Measurements from ENCODE around the gene AGR3. TPM values are rescaled to one million over a fixed set of nuclear protein-coding genes. Genes with fewer than 3 reads are reported as not detected.

AGR3 gene
- not detected for total RNA-seq

DNA sequence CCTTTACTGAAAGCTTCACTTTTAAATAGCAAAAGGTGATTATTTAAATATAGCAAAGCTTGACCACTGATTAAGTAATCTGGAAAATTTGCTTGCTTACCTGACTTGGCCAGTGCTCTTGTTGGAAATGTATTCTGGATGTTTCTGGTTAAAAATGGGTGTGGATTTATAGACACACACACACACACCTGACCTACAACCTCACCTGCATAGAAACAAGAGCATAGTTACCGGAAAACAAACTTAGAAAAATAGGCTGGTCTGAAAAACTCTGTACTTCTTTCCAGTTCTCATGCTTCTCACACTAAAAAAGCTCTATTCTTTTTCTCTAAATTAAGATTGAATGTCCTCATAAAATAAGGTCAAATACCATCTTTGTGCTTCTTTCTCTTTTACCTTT lies at the start of gene AGR3:
AGR3 (minus strand) TSS at position 140 of the 400 bp plus-strand sequence. CDS start 3,365 bp downstream, outside the sequence.
- H3K27me3 Mint-ChIP-seq: peaks cover 4% of the 10 kb centered on the region
- H3K36me3 Mint-ChIP-seq: no peaks in the 10 kb centered on the region
- H3K4me1 Mint-ChIP-seq: no peaks in the 10 kb centered on the region
- POLR2A ChIA-PET: no interaction called here
- no peaks in the 10 kb centered on the region for H3K9me3 Mint-ChIP-seq
- H3K27ac Mint-ChIP-seq: no peak within 1 kb of the TSS
- DNase-seq (no peak), ATAC-seq (ENCODE audit: low read depth) (no peak)
- no peak within 1 kb of the TSS for H3K4me3 Mint-ChIP-seq

DNA sequence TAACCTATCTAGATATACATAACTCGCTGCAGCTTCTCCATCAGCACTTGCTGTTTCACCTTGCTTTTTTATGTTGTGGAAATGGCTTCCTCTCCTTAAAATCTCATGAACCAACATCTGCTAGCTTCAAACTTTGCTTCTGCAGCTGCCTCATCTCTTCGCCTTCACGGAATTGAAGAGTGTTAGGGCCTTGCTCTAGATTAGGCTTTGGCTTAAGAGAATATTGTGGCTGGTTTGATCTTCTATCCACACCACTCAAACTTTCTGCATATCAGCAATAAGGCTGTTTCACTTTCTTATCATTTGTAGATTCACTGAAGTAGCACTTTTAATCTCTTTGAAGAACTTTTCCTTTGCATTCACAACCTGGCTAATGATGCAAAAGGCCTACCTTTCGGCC lies 49.2 kb upstream of the AGR3 start:
- ATAC-seq (ENCODE audit: low read depth): no peak
- POLR2A ChIA-PET: no interaction called here
- Mint-ChIP-seq H3K27ac (peak overlapping the region; percentile 67), H3K4me1 (peaks cover 51% of the 10 kb centered on the region), H3K27me3 (no peaks in the 10 kb centered on the region), H3K9me3 (peaks cover 2% of the 10 kb centered on the region), H3K4me3 (peak overlapping the region; percentile 19), H3K36me3 (peaks cover 12% of the 10 kb centered on the region)
- no peak for DNase-seq

DNA sequence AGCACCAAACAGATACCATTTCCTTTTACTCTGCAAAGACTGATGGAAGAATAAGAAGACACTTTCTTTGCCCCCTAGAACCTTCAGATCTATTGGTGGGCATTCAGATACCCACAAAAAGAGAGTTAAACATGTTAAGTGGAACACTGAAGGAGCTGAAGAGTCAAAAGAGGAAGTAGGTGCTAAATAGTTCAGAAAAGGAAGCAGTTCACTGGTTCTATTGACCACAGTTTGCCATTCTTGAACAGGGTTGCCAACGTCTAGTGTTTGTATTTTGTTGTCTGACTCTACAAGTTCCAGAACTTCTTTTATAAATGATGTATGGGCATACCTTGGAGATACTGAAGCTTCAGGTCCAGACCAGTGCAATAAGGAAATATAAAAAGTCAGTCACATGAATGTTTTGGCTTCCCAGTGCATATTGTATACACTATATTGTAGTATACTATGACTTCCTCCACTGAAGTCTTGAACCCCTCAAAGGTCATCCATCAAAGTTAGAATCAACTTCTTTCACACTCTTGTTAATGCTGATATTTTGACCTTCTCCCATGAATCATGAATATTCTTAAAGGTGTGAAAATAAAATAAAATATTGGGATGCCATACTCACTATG lies 47.5 kb upstream of the AGR3 start:
- H3K27ac Mint-ChIP-seq: no peak overlapping the region

DNA sequence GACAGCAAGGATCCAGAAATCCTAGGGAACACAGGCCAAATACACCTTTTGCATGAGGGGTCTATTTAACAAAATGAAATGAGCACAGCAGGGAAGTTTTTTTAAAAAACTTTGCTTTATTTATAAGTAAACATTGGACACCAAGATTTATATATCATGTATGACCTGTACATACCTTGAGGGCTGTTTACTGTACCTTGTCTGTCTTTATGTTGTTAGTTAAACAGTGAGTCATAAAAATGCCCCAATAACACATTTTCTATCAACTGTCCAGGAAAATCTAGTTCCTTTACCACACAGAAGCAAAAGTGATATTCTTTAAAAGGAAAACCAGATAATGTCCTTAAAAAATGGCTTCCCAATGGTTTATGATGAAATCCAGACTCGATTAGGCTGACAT lies 45.1 kb upstream of the AGR3 start:
- no peak overlapping the region for H3K4me3 Mint-ChIP-seq
- no peaks in the 10 kb centered on the region for H3K27me3 Mint-ChIP-seq
- peaks cover 2% of the 10 kb centered on the region for H3K9me3 Mint-ChIP-seq
- DNase-seq (no peak), ATAC-seq (ENCODE audit: low read depth) (no peak)
- POLR2A ChIA-PET: no interaction called here
- no peak overlapping the region for H3K27ac Mint-ChIP-seq
- peaks cover 11% of the 10 kb centered on the region for H3K36me3 Mint-ChIP-seq
- H3K4me1 Mint-ChIP-seq: peaks cover 44% of the 10 kb centered on the region

More for the DNA sequence above, 47.5 kb upstream of the AGR3 start:
- H3K9me3 Mint-ChIP-seq: peaks cover 2% of the 10 kb centered on the region
- peaks cover 12% of the 10 kb centered on the region for H3K36me3 Mint-ChIP-seq
- H3K4me3 Mint-ChIP-seq: no peak overlapping the region
- POLR2A ChIA-PET: interaction anchor here (2.0 kb wide), 1 partner anchor 369 kb away, joined by 6 read pairs; the partner anchor contains the start of gene AHR
- no peak for ATAC-seq (ENCODE audit: low read depth)
- peaks cover 53% of the 10 kb centered on the region for H3K4me1 Mint-ChIP-seq
- DNase-seq: no peak
- no peaks in the 10 kb centered on the region for H3K27me3 Mint-ChIP-seq

DNA sequence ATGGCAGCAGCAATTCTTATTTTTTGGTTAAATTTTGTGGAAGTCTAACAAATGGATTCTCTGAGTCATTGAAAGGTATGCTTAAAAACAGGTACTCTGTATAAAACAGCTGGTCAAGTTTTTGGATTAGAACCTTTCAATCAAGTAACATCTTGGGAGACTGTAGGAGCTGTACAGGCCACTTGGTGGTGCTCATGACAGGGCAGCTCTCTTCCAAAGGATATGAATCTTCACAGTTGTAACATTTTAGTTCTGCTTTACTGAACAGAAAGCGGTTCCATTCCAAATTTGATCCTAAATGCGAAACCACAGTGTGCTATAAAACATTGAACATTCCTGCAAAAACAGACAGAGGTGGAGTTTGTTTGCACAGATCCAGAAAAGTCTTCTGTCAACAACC lies 44.5 kb upstream of the AGR3 start:
- POLR2A ChIA-PET: no interaction called here
- peaks cover 9% of the 10 kb centered on the region for H3K36me3 Mint-ChIP-seq
- peaks cover 2% of the 10 kb centered on the region for H3K9me3 Mint-ChIP-seq

DNA sequence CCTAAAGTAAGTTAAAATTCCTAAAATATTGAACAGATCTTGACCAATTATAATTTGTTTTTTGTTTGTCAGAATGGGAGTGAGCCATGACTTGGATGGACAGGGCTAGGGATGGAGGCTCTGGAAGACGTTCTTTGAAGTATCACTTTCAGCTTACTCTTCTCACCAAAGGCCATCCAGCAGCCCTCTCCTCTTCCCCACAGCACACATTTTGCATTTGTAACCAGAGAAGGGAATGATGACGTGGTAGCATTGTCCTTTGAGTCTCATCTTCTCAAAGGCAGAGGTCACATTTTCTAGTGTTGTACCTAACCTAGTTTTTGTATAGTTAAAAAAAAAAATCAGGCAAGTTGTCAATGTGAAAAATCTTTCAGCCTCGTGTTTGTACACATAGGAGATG lies 43.8 kb upstream of the AGR3 start:
- POLR2A ChIA-PET: no interaction called here
- no peak for ATAC-seq (ENCODE audit: low read depth)

More for the DNA sequence above, 44.5 kb upstream of the AGR3 start:
- no peak for DNase-seq
- Mint-ChIP-seq H3K27me3 (no peaks in the 10 kb centered on the region), H3K4me3 (no peak overlapping the region), H3K4me1 (peaks cover 42% of the 10 kb centered on the region), H3K27ac (no peak overlapping the region)
- peak; percentile 80 for ATAC-seq (ENCODE audit: low read depth)

DNA sequence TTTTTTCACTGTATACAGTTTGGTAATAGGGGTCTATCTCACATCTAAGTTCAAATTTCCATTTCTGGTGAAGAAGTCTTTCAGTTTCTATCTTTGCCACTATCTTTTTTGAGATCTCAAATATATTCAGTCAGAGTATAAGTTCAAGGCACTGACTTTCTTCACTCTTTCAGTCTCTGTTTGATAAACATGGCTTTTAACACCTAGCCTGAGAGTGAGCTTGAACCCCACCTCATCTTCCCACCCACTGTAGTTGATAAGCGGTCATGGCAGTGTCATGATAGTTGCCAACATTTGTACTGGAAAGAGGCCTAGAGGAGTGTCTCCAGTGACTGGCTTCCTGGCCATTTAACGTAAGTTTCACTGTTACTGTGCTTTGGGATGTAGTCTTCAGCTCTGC lies 41.2 kb upstream of the AGR3 start:
- no peaks in the 10 kb centered on the region for H3K9me3 Mint-ChIP-seq
- DNase-seq (no peak), ATAC-seq (ENCODE audit: low read depth) (peak; percentile 43)
- POLR2A ChIA-PET: no interaction called here
- peak overlapping the region; percentile 6 for H3K4me3 Mint-ChIP-seq
- H3K36me3 Mint-ChIP-seq: peaks cover 2% of the 10 kb centered on the region
- H3K4me1 Mint-ChIP-seq: peaks cover 22% of the 10 kb centered on the region
- peak overlapping the region; percentile 55 for H3K27ac Mint-ChIP-seq
- no peaks in the 10 kb centered on the region for H3K27me3 Mint-ChIP-seq

More for the DNA sequence above, 43.8 kb upstream of the AGR3 start:
- Mint-ChIP-seq H3K4me3 (no peak overlapping the region), H3K36me3 (peaks cover 6% of the 10 kb centered on the region), H3K27me3 (no peaks in the 10 kb centered on the region), H3K4me1 (peaks cover 36% of the 10 kb centered on the region), H3K9me3 (peaks cover 2% of the 10 kb centered on the region), H3K27ac (no peak overlapping the region)
- no peak for DNase-seq

DNA sequence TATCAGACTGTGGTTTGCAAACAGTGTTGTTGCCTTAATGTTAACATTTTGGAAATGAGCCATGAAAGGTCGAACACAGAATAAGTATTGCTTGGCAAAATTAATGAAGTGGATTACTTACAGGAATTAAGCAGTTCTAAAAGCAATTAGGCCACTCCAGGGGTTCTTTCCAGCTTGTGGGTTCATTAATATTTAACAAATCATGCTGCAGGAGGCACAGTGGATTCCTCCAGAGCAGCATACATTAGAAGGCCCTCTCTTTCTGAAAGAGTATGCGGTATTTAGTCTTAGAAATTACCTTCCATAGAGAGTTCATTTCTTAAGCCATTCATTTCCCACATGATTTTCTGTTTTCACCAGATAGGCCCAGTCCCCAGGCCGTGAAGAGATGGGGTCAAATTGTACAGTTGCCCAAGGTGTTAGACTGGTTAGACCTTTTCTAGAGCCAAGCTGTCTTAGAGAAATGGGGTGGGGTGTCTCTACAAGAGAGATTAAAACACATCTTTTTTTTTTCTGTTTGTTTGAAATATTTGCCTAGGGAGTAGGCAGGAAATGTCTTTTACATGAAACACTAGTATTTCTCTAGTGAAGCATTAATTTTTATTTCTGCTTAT lies 40.0 kb upstream of the AGR3 start:
- H3K4me1 Mint-ChIP-seq: peaks cover 24% of the 10 kb centered on the region
- DNase-seq (no peak), ATAC-seq (ENCODE audit: low read depth) (no peak)
- no peaks in the 10 kb centered on the region for H3K27me3 Mint-ChIP-seq
- H3K4me3 Mint-ChIP-seq: no peak overlapping the region
- H3K36me3 Mint-ChIP-seq: peaks cover 2% of the 10 kb centered on the region
- H3K27ac Mint-ChIP-seq: no peak overlapping the region
- POLR2A ChIA-PET: no interaction called here
- H3K9me3 Mint-ChIP-seq: no peaks in the 10 kb centered on the region

DNA sequence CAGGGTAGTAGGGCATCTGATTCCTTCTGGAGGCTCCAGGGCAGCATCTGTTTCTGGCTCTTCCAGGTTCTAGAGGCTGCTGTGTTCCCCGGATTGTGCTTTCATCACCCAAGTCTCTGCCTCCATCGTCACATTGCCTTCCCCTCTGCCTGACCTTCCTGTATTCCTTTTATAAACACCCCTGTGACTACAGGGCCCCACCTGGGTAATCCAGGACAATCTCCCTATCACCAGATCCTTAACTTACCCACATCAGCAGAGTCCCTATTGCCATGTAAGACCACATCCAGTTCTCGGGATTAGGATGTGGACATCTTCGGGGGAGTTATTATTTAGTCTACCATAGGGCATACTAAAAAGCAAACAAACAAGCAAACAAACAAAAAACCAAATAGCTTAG lies 39.4 kb upstream of the AGR3 start:
- Mint-ChIP-seq H3K36me3 (peaks cover 2% of the 10 kb centered on the region), H3K4me1 (peaks cover 23% of the 10 kb centered on the region), H3K27me3 (no peaks in the 10 kb centered on the region), H3K4me3 (no peak overlapping the region), H3K9me3 (no peaks in the 10 kb centered on the region), H3K27ac (no peak overlapping the region)
- DNase-seq: no peak
- ATAC-seq (ENCODE audit: low read depth): no peak
- POLR2A ChIA-PET: no interaction called here

DNA sequence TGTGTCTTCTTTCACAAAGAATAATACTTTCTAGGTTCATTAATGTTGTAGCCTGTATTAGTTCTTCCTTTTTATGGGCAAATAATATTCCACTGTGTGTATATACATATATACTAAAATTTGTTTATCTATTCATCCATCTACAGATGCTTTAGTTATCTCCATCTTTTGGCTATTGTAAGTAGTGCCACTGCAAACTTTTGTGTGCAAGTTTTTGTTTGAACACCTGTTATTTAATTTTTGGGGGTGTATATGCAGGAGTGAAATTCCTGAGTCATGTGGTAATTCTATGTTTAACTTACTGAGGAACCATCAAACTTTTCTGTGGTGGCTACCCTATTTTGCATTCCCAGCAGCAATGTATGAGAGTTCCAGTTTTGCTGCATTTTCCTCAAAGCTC lies 37.7 kb upstream of the AGR3 start:
- Mint-ChIP-seq H3K27me3 (no peaks in the 10 kb centered on the region), H3K36me3 (peaks cover 2% of the 10 kb centered on the region)
- POLR2A ChIA-PET: no interaction called here

DNA sequence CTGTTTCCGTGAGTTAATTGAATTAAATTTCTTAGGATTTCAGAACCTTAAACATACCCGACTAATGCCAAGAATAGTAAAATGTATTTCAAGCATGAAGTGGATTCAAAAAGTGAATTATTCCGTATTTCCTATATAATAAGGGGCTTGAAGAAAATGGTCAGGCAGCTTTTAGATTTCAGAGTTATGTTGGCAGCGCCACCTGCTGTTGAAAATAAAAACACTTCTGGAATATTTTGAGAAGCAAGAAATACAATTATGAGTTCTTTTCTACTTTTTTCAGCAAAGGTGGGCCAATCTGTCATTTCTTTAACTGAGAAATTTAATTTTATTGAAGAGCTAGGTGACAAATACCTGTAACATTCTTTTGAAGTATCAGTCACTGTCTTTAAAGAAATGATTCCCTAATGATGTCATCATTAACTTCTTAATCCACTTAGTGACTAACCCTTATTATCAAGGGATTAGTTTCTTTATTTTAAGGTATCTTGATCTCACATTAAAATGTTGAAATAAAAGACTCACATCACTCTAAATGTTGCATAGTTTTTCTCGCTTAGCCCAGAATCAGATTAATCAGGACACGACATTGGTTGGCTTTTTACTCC lies 36.6 kb upstream of the AGR3 start:
- H3K9me3 Mint-ChIP-seq: no peaks in the 10 kb centered on the region
- H3K4me1 Mint-ChIP-seq: peaks cover 22% of the 10 kb centered on the region
- no peak overlapping the region for H3K27ac Mint-ChIP-seq
- no peak overlapping the region for H3K4me3 Mint-ChIP-seq
- no peak for DNase-seq
- POLR2A ChIA-PET: no interaction called here
- peaks cover 2% of the 10 kb centered on the region for H3K36me3 Mint-ChIP-seq
- H3K27me3 Mint-ChIP-seq: no peaks in the 10 kb centered on the region
- ATAC-seq (ENCODE audit: low read depth): no peak

More for the DNA sequence above, 37.7 kb upstream of the AGR3 start:
- Mint-ChIP-seq H3K4me3 (no peak overlapping the region), H3K4me1 (peaks cover 23% of the 10 kb centered on the region), H3K9me3 (no peaks in the 10 kb centered on the region), H3K27ac (no peak overlapping the region)
- no peak for ATAC-seq (ENCODE audit: low read depth)
- no peak for DNase-seq

DNA sequence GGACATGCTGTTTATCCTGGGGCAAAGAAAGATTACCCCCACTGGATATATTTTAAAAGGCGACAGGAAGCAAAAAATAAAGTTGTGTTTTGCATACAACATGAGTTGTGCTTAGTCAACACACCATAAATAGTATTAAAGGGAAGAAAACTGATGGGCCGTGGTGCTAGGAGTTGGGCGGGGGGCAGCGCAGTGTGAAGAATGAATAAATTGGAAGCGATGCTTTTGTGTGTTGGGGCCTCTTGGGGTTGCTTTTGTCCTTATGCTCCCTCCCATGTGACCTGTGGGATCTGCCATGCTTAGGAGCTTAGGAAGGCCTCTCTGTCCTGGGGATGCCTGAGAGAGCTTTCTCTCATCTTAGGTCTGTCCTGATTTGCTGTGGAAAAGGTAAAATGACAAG lies 35.0 kb upstream of the AGR3 start:
- DNase-seq (no peak), ATAC-seq (ENCODE audit: low read depth) (no peak)
- H3K36me3 Mint-ChIP-seq: no peaks in the 10 kb centered on the region
- POLR2A ChIA-PET: no interaction called here
- no peaks in the 10 kb centered on the region for H3K9me3 Mint-ChIP-seq
- no peak overlapping the region for H3K4me3 Mint-ChIP-seq
- H3K27ac Mint-ChIP-seq: no peak overlapping the region
- peaks cover 3% of the 10 kb centered on the region for H3K27me3 Mint-ChIP-seq
- H3K4me1 Mint-ChIP-seq: peaks cover 15% of the 10 kb centered on the region

DNA sequence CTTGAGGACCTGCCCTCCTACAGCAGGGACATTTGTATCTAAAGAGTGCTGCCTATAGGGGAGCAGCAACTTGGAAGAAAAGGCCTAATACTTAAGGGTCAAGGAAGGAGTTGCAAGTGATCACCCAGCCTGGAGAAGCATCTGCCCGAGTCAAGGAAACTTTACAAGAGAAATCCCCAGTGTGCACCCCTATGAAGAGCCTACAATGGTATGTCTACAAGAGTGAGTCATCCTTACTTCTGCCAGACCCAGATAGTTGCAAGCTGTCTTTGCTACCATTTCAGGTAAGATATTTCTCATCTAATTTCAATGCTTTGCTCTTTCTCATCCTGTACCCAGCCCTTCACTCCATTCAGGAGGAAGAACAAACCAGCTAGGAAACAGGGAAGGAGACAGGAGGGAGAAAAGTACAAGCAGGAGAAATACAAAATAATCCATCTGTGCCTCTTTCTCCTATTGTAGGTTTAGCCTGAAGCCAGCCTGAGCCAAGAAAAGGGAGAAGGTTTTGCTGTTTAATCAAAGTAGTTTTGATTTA lies 34.4 kb upstream of the AGR3 start:
- H3K9me3 Mint-ChIP-seq: no peaks in the 10 kb centered on the region
- ATAC-seq (ENCODE audit: low read depth): peak; percentile 46
- DNase-seq: no peak
- peak overlapping the region; percentile 39 for H3K4me3 Mint-ChIP-seq
- H3K4me1 Mint-ChIP-seq: peaks cover 15% of the 10 kb centered on the region
- H3K27ac Mint-ChIP-seq: peak overlapping the region; percentile 66
- peaks cover 6% of the 10 kb centered on the region for H3K27me3 Mint-ChIP-seq
- H3K36me3 Mint-ChIP-seq: no peaks in the 10 kb centered on the region
- POLR2A ChIA-PET: no interaction called here

DNA sequence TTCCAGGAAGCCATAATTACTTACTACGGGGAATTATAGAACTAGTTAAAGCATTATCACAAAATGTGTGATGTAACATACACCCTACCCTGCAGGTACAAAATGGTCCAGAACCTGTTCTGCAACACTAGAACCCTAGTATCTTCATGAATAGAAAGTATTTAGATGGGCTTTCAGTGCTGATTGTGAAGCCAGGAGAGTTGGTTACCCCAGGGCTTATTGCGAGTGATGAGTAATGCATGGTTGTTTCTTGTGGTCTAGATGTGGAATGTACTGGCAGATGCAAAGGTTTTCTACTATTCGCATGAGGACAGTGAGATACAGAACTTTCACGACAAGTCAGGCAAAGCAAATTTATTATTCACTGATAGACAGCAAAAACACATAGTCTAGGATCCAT lies 33.6 kb upstream of the AGR3 start:
- H3K36me3 Mint-ChIP-seq: no peaks in the 10 kb centered on the region
- H3K27ac Mint-ChIP-seq: no peak overlapping the region
- DNase-seq (no peak), ATAC-seq (ENCODE audit: low read depth) (peak; percentile 90)
- POLR2A ChIA-PET: no interaction called here
- H3K4me3 Mint-ChIP-seq: no peak overlapping the region
- peaks cover 13% of the 10 kb centered on the region for H3K27me3 Mint-ChIP-seq
- no peaks in the 10 kb centered on the region for H3K9me3 Mint-ChIP-seq
- peaks cover 15% of the 10 kb centered on the region for H3K4me1 Mint-ChIP-seq
